ENCODE measurements around the gene TSTD1. TPM values are rescaled to one million over a fixed set of nuclear protein-coding genes. Genes with fewer than 3 reads are reported as not detected.
A peak's percentile ranks its signal among the peaks of the same experiment; 100 is the strongest.
"Not testable (repeated sequence)": the region's sequence is repeated elsewhere in the genome, so short reads cannot be mapped to it uniquely, and the experiment has no call there.

Gene TSTD1
- total and polyA plus RNA-seq, 4 donors, result 10.5 to 33.5 (median 18.8) TPM

DNA sequence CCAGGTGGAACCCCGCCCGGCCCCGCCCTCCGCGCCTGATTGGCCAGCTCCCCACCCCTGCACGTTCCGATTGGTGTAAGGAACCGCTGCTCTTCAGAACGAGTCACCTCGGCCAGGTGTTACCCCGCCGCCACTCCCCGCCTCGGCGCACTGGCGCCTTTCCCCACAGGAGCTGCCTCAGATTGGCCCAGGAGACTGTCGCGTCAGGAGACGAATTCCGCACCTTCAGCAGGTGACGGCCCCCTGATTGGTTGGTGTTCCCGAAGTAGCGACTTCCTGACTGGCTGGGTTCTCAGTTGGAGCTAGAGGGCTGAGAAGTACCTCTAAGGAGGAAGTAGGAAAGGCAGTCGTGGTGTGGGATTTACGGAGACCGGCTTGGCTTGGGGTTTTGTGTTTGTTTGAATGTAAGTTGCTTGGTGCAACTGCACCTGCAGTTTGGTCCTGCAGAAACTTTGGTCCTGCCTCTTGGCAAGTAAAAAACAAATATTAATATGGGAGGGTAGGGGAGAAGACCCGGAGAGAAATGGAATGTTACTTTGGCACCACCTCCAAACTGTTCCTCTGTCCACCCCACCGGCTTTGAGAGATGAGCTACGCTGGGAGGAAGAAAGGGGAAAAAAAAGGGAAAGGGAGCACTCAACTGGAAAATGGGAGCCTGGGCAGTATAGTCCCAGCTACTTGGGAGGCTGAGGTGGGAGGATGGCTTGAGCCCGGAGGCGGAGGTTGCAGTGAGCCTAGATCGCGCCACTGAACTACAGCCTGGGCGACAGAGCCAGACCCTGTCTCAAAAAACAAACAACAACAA, 17.4 kb downstream of the TSTD1 start:
- Histone ChIP-seq H3K9me3 (ENCODE audit: control insufficient read depth, insufficient read depth, low read length) (no peaks in the 10 kb centered on the region), H3K4me1 (ENCODE audit: control insufficient read depth, insufficient read depth, low read length) (peaks cover 18% of the 10 kb centered on the region), H3K27ac (ENCODE audit: low read depth, low read length) (no peak overlapping the region), H3K36me3 (ENCODE audit: control insufficient read depth, insufficient read depth, low read length) (no peaks in the 10 kb centered on the region), H3K27me3 (ENCODE audit: control insufficient read depth, insufficient read depth, low read length) (peaks cover 33% of the 10 kb centered on the region), H3K4me3 (ENCODE audit: low read depth, low read length) (peak overlapping the region; percentile 51)
- DNase-seq (ENCODE audit: low read depth in 4 of 6, low spot score in 6 of 6), result peak in 3 of 6 donors; percentile 21 to 85 (median 82)
- WGBS (ENCODE audit: insufficient coverage), result 14% methylated on average over 31 of the region's 34 CpGs

DNA sequence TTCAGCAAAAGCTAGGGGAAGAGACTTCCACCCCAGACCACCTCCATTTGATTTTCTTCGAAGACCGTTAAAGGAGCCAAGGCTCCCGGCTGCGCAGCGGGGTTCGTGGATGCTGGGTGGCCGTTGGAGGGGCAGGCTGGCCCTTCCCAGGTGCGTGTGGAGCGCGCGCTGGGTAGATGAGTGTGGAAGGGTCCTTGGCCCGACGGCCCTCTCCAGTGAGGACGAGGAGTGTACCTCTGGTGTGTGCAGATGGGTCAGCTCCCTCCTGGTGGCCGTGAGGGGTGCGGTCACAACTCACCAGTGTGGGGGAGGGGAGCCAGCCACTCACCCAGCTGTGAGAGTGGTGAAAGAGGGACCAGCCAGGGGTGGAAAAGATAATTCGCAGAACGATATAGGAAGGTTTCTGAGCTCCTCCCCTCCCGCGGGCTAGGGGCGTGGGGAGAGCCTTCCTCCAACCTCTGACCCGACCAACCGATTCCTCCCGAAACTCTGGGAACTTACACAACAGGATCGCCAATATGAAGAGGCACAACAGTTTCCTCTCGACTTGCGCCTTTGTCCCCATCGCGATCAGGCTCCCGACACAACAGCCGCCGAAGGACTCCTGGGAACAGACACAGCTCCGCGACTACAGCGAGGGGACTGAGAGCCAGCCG, 18.1 kb downstream of the TSTD1 start, which contains the start of gene F11R:
Gene F11R (minus strand): TSS at position 644 of the 656 bp plus-strand sequence. CDS start 79 bp downstream, at position 565.
- H3K27ac ChIP-seq (ENCODE audit: low read depth, low read length), result peak within 1 kb of the TSS; percentile 54
- H3K9me3 ChIP-seq (ENCODE audit: control insufficient read depth, insufficient read depth, low read length), result no peaks in the 10 kb centered on the region
- peaks cover 18% of the 10 kb centered on the region for H3K4me1 ChIP-seq (ENCODE audit: control insufficient read depth, insufficient read depth, low read length)
- H3K27me3 ChIP-seq (ENCODE audit: control insufficient read depth, insufficient read depth, low read length), result peaks cover 33% of the 10 kb centered on the region
- H3K4me3 ChIP-seq (ENCODE audit: low read depth, low read length), result peak within 1 kb of the TSS; percentile 51
- under 1% methylated on average over 36 of the region's 36 CpGs for WGBS (ENCODE audit: insufficient coverage)
- no peak for DNase-seq (ENCODE audit: low read depth in 4 of 6, low spot score in 6 of 6)
- no peaks in the 10 kb centered on the region for H3K36me3 ChIP-seq (ENCODE audit: control insufficient read depth, insufficient read depth, low read length)

GRCh38 chr1:161019751-161020495, 18.8 kb downstream of the TSTD1 start:
- Histone ChIP-seq H3K27me3 (ENCODE audit: control insufficient read depth, insufficient read depth, low read length) (peaks cover 33% of the 10 kb centered on the region), H3K27ac (ENCODE audit: low read depth, low read length) (peak overlapping the region; percentile 54), H3K4me1 (ENCODE audit: control insufficient read depth, insufficient read depth, low read length) (peaks cover 18% of the 10 kb centered on the region), H3K4me3 (ENCODE audit: low read depth, low read length) (peak overlapping the region; percentile 51), H3K36me3 (ENCODE audit: control insufficient read depth, insufficient read depth, low read length) (no peaks in the 10 kb centered on the region), H3K9me3 (ENCODE audit: control insufficient read depth, insufficient read depth, low read length) (no peaks in the 10 kb centered on the region)
- 9% methylated on average over 10 of the region's 10 CpGs for WGBS (ENCODE audit: insufficient coverage)
- peak in 2 of 6 donors; percentile 9 to 22 for DNase-seq (ENCODE audit: low read depth in 4 of 6, low spot score in 6 of 6)

- not testable (repeated sequence) for H3K4me3 ChIP-seq (ENCODE audit: low read depth, low read length); H3K36me3 ChIP-seq (ENCODE audit: control insufficient read depth, insufficient read depth, low read length); H3K27ac ChIP-seq (ENCODE audit: low read depth, low read length); DNase-seq (ENCODE audit: low read depth in 4 of 6, low spot score in 6 of 6); H3K9me3 ChIP-seq (ENCODE audit: control insufficient read depth, insufficient read depth, low read length)
- H3K27me3 ChIP-seq (ENCODE audit: control insufficient read depth, insufficient read depth, low read length), result peaks cover 33% of the 10 kb centered on the region
- H3K4me1 ChIP-seq (ENCODE audit: control insufficient read depth, insufficient read depth, low read length), result peaks cover 18% of the 10 kb centered on the region
- 91% methylated on average over 12 of the region's 15 CpGs for WGBS (ENCODE audit: insufficient coverage)
Observed at GRCh38 chr1:161019111-161019660, 19.6 kb downstream of the TSTD1 start.

DNA sequence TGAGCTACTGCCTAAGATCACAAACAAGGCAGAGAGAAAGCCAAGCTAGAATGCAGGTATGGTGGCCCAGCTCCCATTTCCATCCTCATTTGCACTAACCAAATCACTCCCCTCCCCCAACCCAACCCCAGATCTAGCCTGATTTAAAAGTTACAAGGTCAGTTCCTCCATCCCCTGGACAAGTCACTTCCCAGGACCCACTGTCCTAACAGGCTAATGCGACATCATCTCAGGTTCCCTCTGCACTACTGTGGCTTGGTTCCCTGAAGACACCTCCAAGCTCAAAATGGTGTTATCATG, 20.2 kb downstream of the TSTD1 start:
- DNase-seq (ENCODE audit: low read depth in 4 of 6, low spot score in 6 of 6), result no peak
- peaks cover 33% of the 10 kb centered on the region for H3K27me3 ChIP-seq (ENCODE audit: control insufficient read depth, insufficient read depth, low read length)
- H3K4me3 ChIP-seq (ENCODE audit: low read depth, low read length), result no peak overlapping the region
- no peak overlapping the region for H3K27ac ChIP-seq (ENCODE audit: low read depth, low read length)
- H3K4me1 ChIP-seq (ENCODE audit: control insufficient read depth, insufficient read depth, low read length), result peaks cover 20% of the 10 kb centered on the region
- no CpG with 5 or more reads among the region's 1 CpG for WGBS (ENCODE audit: insufficient coverage)
- no peaks in the 10 kb centered on the region for H3K9me3 ChIP-seq (ENCODE audit: control insufficient read depth, insufficient read depth, low read length)
- H3K36me3 ChIP-seq (ENCODE audit: control insufficient read depth, insufficient read depth, low read length), result no peaks in the 10 kb centered on the region

DNA sequence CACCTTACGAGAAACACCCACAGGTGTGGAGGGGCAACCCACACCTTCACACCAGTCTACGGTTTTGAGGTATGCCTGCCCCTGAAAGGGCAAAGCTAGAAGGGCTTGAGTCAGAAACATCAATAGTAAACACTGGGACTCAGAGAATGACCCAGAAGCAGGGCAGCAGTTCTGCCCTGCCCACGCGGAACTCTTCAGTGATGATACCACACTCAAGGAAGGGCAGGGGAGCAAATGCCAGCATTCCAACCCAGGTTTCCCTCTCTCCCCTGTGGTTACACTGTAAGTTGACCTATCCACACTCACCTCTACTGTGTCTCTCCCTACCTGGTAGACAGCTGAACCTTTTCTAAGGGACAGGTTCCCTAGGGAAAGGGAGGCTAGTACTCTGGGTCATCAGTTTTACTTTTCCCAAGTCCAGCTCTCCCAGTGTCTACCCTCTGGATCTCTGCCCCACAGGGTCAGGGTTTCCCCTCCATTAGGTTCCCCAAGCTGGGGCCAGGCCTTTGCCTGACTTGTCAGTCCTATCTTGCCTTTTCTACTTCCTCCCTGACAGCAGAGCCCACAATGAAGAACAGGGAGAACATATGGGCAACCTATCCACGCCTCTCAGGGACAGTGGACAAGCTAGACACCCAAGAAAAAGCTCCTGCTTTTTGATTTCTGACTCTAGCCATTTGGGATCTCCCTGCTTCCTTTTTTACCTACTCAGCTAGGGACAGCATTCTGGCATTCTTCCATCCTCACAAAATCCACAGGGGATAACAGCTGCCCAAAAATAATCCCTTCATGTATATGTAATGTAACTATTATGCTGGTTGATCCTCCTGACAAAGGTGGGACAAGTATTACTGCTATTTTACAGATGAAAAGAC, 20.8 kb downstream of the TSTD1 start:
- Histone ChIP-seq H3K27ac (ENCODE audit: low read depth, low read length) (no peak overlapping the region), H3K4me3 (ENCODE audit: low read depth, low read length) (no peak overlapping the region), H3K9me3 (ENCODE audit: control insufficient read depth, insufficient read depth, low read length) (no peaks in the 10 kb centered on the region), H3K27me3 (ENCODE audit: control insufficient read depth, insufficient read depth, low read length) (peaks cover 33% of the 10 kb centered on the region), H3K36me3 (ENCODE audit: control insufficient read depth, insufficient read depth, low read length) (no peaks in the 10 kb centered on the region), H3K4me1 (ENCODE audit: control insufficient read depth, insufficient read depth, low read length) (peaks cover 21% of the 10 kb centered on the region)
- WGBS (ENCODE audit: insufficient coverage), result 79% methylated on average over 4 of the region's 5 CpGs
- no peak for DNase-seq (ENCODE audit: low read depth in 4 of 6, low spot score in 6 of 6)

DNA sequence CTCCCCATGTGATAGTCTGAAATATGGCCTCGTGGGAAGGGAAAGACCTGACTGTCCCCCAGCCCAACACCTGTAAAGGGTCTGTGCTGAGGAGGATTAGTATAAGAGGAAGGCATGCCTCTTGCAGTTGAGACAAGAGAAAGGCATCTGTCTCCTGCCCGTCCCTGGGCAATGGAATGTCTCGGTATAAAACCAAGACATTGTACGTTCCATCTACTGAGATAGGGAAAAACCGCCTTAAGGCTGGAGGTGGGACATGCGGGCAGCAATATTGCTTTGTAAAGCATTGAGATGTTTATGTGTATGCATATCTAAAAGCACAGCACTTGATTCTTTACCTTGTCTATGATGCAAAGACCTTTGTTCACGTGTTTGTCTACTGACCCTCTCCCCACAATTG, 21.6 kb downstream of the TSTD1 start:
- DNase-seq (ENCODE audit: low read depth in 4 of 6, low spot score in 6 of 6); H3K9me3 ChIP-seq (ENCODE audit: control insufficient read depth, insufficient read depth, low read length); H3K4me3 ChIP-seq (ENCODE audit: low read depth, low read length); H3K27ac ChIP-seq (ENCODE audit: low read depth, low read length); H3K36me3 ChIP-seq (ENCODE audit: control insufficient read depth, insufficient read depth, low read length): not testable (repeated sequence)
- WGBS (ENCODE audit: insufficient coverage), result no CpG with 5 or more reads among the region's 7 CpGs
- Histone ChIP-seq H3K4me1 (ENCODE audit: control insufficient read depth, insufficient read depth, low read length) (peaks cover 21% of the 10 kb centered on the region), H3K27me3 (ENCODE audit: control insufficient read depth, insufficient read depth, low read length) (peaks cover 31% of the 10 kb centered on the region)

DNA sequence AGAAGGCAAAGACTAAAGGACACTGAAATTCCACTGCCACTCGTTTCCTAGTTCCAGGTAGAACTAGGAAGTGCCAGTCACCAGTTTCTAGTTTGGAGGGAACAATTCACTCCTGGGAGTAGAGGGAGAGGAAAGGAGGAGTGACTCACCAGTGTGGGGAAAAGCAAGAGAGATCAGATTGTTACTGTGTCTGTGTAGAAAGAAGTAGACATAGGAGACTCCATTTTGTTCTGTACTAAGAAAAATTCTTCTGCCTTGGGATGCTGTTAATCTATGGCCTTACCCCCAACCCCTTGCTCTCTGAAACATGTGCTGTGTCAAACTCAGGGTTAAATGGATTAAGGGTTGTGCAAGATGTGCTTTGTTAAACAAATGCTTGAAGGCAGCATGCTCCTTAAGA, 22.1 kb downstream of the TSTD1 start:
- Histone ChIP-seq H3K27me3 (ENCODE audit: control insufficient read depth, insufficient read depth, low read length) (peaks cover 28% of the 10 kb centered on the region), H3K4me1 (ENCODE audit: control insufficient read depth, insufficient read depth, low read length) (peaks cover 20% of the 10 kb centered on the region)
- WGBS (ENCODE audit: insufficient coverage), result no CpG with 5 or more reads among the region's 1 CpG
- H3K9me3 ChIP-seq (ENCODE audit: control insufficient read depth, insufficient read depth, low read length); H3K36me3 ChIP-seq (ENCODE audit: control insufficient read depth, insufficient read depth, low read length); DNase-seq (ENCODE audit: low read depth in 4 of 6, low spot score in 6 of 6); H3K27ac ChIP-seq (ENCODE audit: low read depth, low read length); H3K4me3 ChIP-seq (ENCODE audit: low read depth, low read length): not testable (repeated sequence)

All from spinal cord (tissue), 10 donors.